ENCODE measurements around the gene CACNA1S. TPM values are rescaled to one million over a fixed set of nuclear protein-coding genes. Genes with fewer than 3 reads are reported as not detected.

CACNA1S gene
- total RNA-seq, 1 experiment from 2014 or later = 0.02 TPM

- DNase-seq (ENCODE audit: low spot score) (no peak), ATAC-seq (no peak)
- ChIA-PET CTCF (interaction anchor here (1.5 to 3.0 kb wide), 3 partner anchors 10 to 58 kb away, joined by 3 to 14 read pairs (median 10); partner anchors contain the start of gene TMEM9), POLR2A (no interaction called here)
- Mint-ChIP-seq H3K4me3 (no peak overlapping the region), H3K9me3 (no peaks in the 10 kb centered on the region), H3K36me3 (no peaks in the 10 kb centered on the region), H3K4me1 (no peaks in the 10 kb centered on the region), H3K27ac (no peak overlapping the region), H3K27me3 (ENCODE audit: low read depth) (no peaks in the 10 kb centered on the region)
- TF ChIP-seq ZNF512 (CRISPR knock-in tag; IDR thresholded peaks at IDR 0.05; ENCODE audit: borderline replicate concordance) (no peak), ELF4 (CRISPR knock-in tag; IDR thresholded peaks at IDR 0.05; ENCODE audit: low read depth) (no peak), ZNF532 (CRISPR knock-in tag; IDR thresholded peaks at IDR 0.05; ENCODE audit: borderline replicate concordance) (no peak), NR1H2 (CRISPR knock-in tag; IDR thresholded peaks at IDR 0.05) (no peak), ERG (CRISPR knock-in tag; IDR thresholded peaks at IDR 0.05) (no peak), E2F1 (CRISPR knock-in tag; IDR thresholded peaks at IDR 0.05) (no peak), PREB (CRISPR knock-in tag; IDR thresholded peaks at IDR 0.05; ENCODE audit: borderline replicate concordance) (no peak), ATF6 (CRISPR knock-in tag; IDR thresholded peaks at IDR 0.05) (no peak), HMGXB4 (CRISPR knock-in tag; IDR thresholded peaks at IDR 0.05) (no peak), PRRX2 (CRISPR knock-in tag; IDR thresholded peaks at IDR 0.05) (no peak), JUN (CRISPR knock-in tag; IDR thresholded peaks at IDR 0.05) (no peak), CDX4 (CRISPR knock-in tag; IDR thresholded peaks at IDR 0.05; ENCODE audit: borderline replicate concordance) (no peak), NFE2L1 (CRISPR knock-in tag; IDR thresholded peaks at IDR 0.05) (no peak), AR (CRISPR knock-in tag; IDR thresholded peaks at IDR 0.05) (no peak)
Observed at GRCh38 chr1:201095581-201095980, 16.6 kb downstream of the CACNA1S start.

All from WTC11 (cell line).